MM.1S (cell line): ENCODE results near the gene RGS7.

ENCODE experiments used
- DNase-seq: peaks from one replicate; pipeline ENCODE4 v3.0.0-alpha.2; 2015
- H2AFZ ChIP-seq: fragments of 300-600 bp; sonication (generic); 2 replicates; pipeline ENCODE4 v1.6.0; 2016; ENCODE audit warnings: antibody characterized with exemption, low read length
- H3F3A ChIP-seq: fragments of 300-600 bp; sonication (generic); 2 replicates; pipeline ENCODE4 v1.6.1; 2016; ENCODE audit warnings: mild to moderate bottlenecking, antibody characterized with exemption, low read length, moderate library complexity, mixed read lengths; ENCODE audit not compliant: insufficient read depth
- H3K27ac ChIP-seq: fragments of 300-600 bp; sonication (generic); 2 replicates; pipeline ENCODE4 v1.5.1; 2016; ENCODE audit warnings: mild to moderate bottlenecking, low read length
- H3K27me3 ChIP-seq: fragments of 300-600 bp; sonication (generic); replicated peaks from 2 replicates; pipeline ENCODE4 v1.6.0; 2016; ENCODE audit warnings: low read length; ENCODE audit not compliant: insufficient read depth
- H3K36me3 ChIP-seq: fragments of 300-600 bp; sonication (generic); replicated peaks from 2 replicates; pipeline ENCODE4 v1.6.1; 2016; ENCODE audit warnings: mild to moderate bottlenecking, low read length, mixed read lengths; ENCODE audit not compliant: insufficient read depth
- H3K4me1 ChIP-seq: fragments of 300-600 bp; sonication (generic); 2 replicates; pipeline ENCODE4 v1.6.1; 2016; ENCODE audit warnings: low read length, mixed read lengths
- H3K4me2 ChIP-seq: fragments of 300-600 bp; sonication (generic); 2 replicates; pipeline ENCODE4 v1.6.0; 2016; ENCODE audit warnings: low read depth, low read length
- H3K4me3 ChIP-seq: fragments of 300-600 bp; sonication (generic); 2 replicates; pipeline ENCODE4 v1.5.1; 2016; ENCODE audit warnings: low read length, mixed read lengths
- H3K79me2 ChIP-seq: fragments of 300-600 bp; sonication (generic); 2 replicates; pipeline ENCODE4 v1.6.1; 2016; ENCODE audit warnings: mixed run types, low read length, mixed read lengths
- H3K9ac ChIP-seq: fragments of 300-600 bp; sonication (generic); 2 replicates; pipeline ENCODE4 v1.6.1; 2016; ENCODE audit warnings: low read length, mixed read lengths
- H3K9me2 ChIP-seq: fragments of 300-600 bp; sonication (generic); replicated peaks from 2 replicates; pipeline ENCODE4 v1.6.1; 2016; ENCODE audit warnings: mild to moderate bottlenecking, low read length, mixed read lengths; ENCODE audit not compliant: insufficient read depth
- H3K9me3 ChIP-seq: fragments of 300-600 bp; sonication (generic); replicated peaks from 2 replicates; pipeline ENCODE4 v1.6.1; 2016; ENCODE audit warnings: mild to moderate bottlenecking, low read length, mixed read lengths; ENCODE audit not compliant: insufficient read depth
- H4K20me1 ChIP-seq: fragments of 300-600 bp; sonication (generic); 2 replicates; pipeline ENCODE4 v1.6.1; 2016; ENCODE audit warnings: mild to moderate bottlenecking, low read length, moderate library complexity, mixed read lengths; ENCODE audit not compliant: insufficient read depth
- CTCF ChIP-seq: fragments of 300-600 bp; sonication (generic); IDR thresholded peaks from 2 replicates; pipeline ENCODE4 v1.5.1; 2016; ENCODE audit warnings: antibody characterized with exemption, low read length, mixed read lengths
- EZH2 ChIP-seq: fragments of 300-600 bp; sonication (generic); optimal IDR thresholded peaks from 2 replicates; pipeline ENCODE3; 2017; ENCODE audit warnings: low read depth, mild to moderate bottlenecking, antibody characterized with exemption, low read length, mixed read lengths
- EZH2phosphoT487 ChIP-seq: fragments of 300-600 bp; sonication (generic); IDR thresholded peaks from 2 replicates; pipeline ENCODE4 v1.6.1; 2018; ENCODE audit warnings: antibody characterized with exemption, low read length

RGS7 gene

GRCh38 chr1:241352401-241352800 is 4.6 kb downstream of the RGS7 start:
- Histone ChIP-seq H3K9ac (no peak overlapping the region), H3K79me2 (no peaks in the 10 kb centered on the region), H2AFZ (no peak overlapping the region), H3F3A (no peaks in the 10 kb centered on the region), H3K27ac (no peak overlapping the region), H3K4me2 (no peak overlapping the region), H3K27me3 (no peaks in the 10 kb centered on the region), H3K4me1 (no peaks in the 10 kb centered on the region), H4K20me1 (no peaks in the 10 kb centered on the region), H3K9me2 (no peaks in the 10 kb centered on the region), H3K36me3 (no peaks in the 10 kb centered on the region), H3K9me3 (no peaks in the 10 kb centered on the region), H3K4me3 (no peak overlapping the region)
- DNase-seq, result no peak
- no peak for TF ChIP-seq EZH2phosphoT487
- TF ChIP-seq EZH2, result no peak
- TF ChIP-seq CTCF, result no peak

GRCh38 chr1:241351841-241352240 is 5.2 kb downstream of the RGS7 start:
- Histone ChIP-seq H3K9me2 (no peaks in the 10 kb centered on the region), H3K4me2 (no peak overlapping the region), H3K36me3 (no peaks in the 10 kb centered on the region), H3F3A (no peaks in the 10 kb centered on the region), H3K9me3 (no peaks in the 10 kb centered on the region), H4K20me1 (no peaks in the 10 kb centered on the region), H3K4me3 (no peak overlapping the region), H3K27me3 (no peaks in the 10 kb centered on the region), H3K27ac (no peak overlapping the region), H3K9ac (no peak overlapping the region), H3K79me2 (no peaks in the 10 kb centered on the region), H2AFZ (no peak overlapping the region), H3K4me1 (no peaks in the 10 kb centered on the region)
- no peak for DNase-seq
- TF ChIP-seq EZH2, result no peak
- no peak for TF ChIP-seq EZH2phosphoT487
- no peak for TF ChIP-seq CTCF

- no peaks in the 10 kb centered on the region for H3K9me3 ChIP-seq
- H3K9ac ChIP-seq, result no peak overlapping the region
- no peak overlapping the region for H3K4me3 ChIP-seq
- H3K79me2 ChIP-seq, result no peaks in the 10 kb centered on the region
- no peak overlapping the region for H3K27ac ChIP-seq
- H3F3A ChIP-seq, result no peaks in the 10 kb centered on the region
- H3K9me2 ChIP-seq, result no peaks in the 10 kb centered on the region
- H3K4me1 ChIP-seq, result no peaks in the 10 kb centered on the region
- H3K4me2 ChIP-seq, result no peak overlapping the region
- H2AFZ ChIP-seq, result no peak overlapping the region
- DNase-seq, result no peak
- no peaks in the 10 kb centered on the region for H3K27me3 ChIP-seq
- no peaks in the 10 kb centered on the region for H3K36me3 ChIP-seq
- no peak for TF ChIP-seq EZH2
- no peak for TF ChIP-seq CTCF
- TF ChIP-seq EZH2phosphoT487, result no peak
- no peaks in the 10 kb centered on the region for H4K20me1 ChIP-seq
Observed at GRCh38 chr1:241343956-241344355, 13.0 kb downstream of the RGS7 start.
